ENCODE results near the gene SRSF2. TPM values are rescaled to one million over a fixed set of nuclear protein-coding genes. Genes with fewer than 3 reads are reported as not detected.
"Not testable (repeated sequence)": the region's sequence is repeated elsewhere in the genome, so short reads cannot be mapped to it uniquely, and the experiment has no call there.

SRSF2 gene
- total and polyA plus RNA-seq, 5 donors: 79.0 to 113 (median 87.6) TPM

DNA sequence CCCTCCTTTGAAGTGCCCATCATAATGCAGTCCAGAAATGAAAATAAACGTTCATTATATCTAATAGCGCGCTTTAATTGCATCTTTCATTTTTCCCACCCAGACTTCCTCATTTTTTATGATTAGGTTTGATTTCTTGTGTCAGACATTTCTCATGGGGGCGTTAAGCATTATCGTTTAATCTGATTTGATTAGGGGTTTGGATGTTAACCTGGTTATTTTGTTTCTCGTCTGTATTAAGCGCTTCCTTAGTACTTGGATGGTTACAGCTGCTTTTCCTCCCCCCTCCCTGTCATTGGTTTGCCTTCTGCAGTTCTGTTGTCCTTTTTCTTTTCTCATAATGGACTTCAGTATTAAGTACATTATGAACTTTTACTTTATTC, 1.3 kb upstream of the SRSF2 start:
- H3K9me3 ChIP-seq (ENCODE audit: control insufficient read depth, low read length): no peaks in the 10 kb centered on the region
- no peaks in the 10 kb centered on the region for H3K27me3 ChIP-seq (ENCODE audit: control insufficient read depth, insufficient read depth)
- peak overlapping the region; percentile 97 for H3K27ac ChIP-seq (ENCODE audit: low read length)
- H3K4me3 ChIP-seq (ENCODE audit: low read length): peak overlapping the region; percentile 85
- ATAC-seq: no peak
- under 1% methylated on average over 7 of the region's 7 CpGs for WGBS
- peaks cover 2% of the 10 kb centered on the region for H3K4me1 ChIP-seq (ENCODE audit: control insufficient read depth, insufficient read depth, low read length)
- intact Hi-C loops (cut with DNase I): no loop called here
- no peak for DNase-seq

- ATAC-seq: peak; percentile 88 to 89
- Histone ChIP-seq H3K4me1 (ENCODE audit: control insufficient read depth, insufficient read depth, low read length) (peaks cover 2% of the 10 kb centered on the region), H3K27ac (ENCODE audit: low read length) (peak within 1 kb of the TSS; percentile 100), H3K27me3 (ENCODE audit: control insufficient read depth, insufficient read depth) (no peaks in the 10 kb centered on the region), H3K9me3 (ENCODE audit: control insufficient read depth, low read length) (no peaks in the 10 kb centered on the region), H3K4me3 (ENCODE audit: low read length) (peak within 1 kb of the TSS; percentile 85)
- DNase-seq: peak; percentile 94 to 97 (median 96)
- intact Hi-C loops (cut with DNase I): no loop called here
- WGBS: under 1% methylated on average over 57 of the region's 57 CpGs
Observed at GRCh38 chr17:76737676-76738467, 741 bp upstream of the SRSF2 start, which contains the start of gene MFSD11. TSS of gene MFSD11 (plus strand) at chr17:76738119. CDS start at chr17:76738353, 234 bp downstream.

DNA sequence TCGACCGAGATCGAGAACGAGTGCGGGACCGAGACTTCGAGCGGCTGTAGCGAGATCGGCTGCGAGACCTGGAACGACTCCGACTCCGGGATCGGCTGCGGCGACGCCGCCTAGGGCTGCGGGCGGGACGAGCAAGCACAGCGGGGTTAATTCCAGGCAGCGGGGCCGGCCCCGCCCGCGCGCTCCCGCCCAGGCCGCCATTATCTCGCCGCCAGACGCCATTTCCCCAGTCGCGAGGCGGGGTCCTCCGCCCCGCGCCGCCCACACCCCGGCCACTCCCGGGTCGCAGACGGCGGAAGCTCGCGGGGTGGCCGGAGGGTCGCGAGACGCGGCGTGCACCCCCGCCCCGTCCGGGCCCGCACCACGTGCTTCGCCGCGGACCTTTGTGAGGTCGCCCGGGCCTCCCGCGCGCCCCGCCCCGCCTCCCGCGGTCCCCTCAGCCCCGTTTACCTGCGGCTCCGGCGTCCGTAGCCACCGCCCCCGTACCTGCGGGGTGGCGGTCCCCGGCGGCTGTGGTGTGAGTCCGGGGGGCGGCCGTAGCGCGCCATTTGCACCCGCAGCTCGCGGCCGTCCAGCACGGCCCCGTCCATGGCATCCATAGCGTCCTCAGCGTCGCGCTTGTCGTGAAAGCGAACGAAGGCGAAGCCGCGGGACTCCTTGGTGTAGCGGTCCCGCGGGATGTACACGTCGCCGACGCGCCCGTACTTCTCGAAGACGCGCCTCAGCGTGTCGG, 616 bp downstream of the SRSF2 start:
- whole genome bisulfite sequencing: under 1% methylated on average over 117 of the region's 117 CpGs
- H3K27me3 ChIP-seq (ENCODE audit: control insufficient read depth, insufficient read depth): no peaks in the 10 kb centered on the region
- peaks cover 2% of the 10 kb centered on the region for H3K4me1 ChIP-seq (ENCODE audit: control insufficient read depth, insufficient read depth, low read length)
- peak overlapping the region; percentile 74 for H3K4me3 ChIP-seq (ENCODE audit: low read length)
- ATAC-seq (peak; percentile 53 to 68), DNase-seq (peak; percentile 83 to 93 (median 92))
- no peaks in the 10 kb centered on the region for H3K9me3 ChIP-seq (ENCODE audit: control insufficient read depth, low read length)
- peak overlapping the region; percentile 81 for H3K27ac ChIP-seq (ENCODE audit: low read length)
- intact Hi-C loops (cut with DNase I): no loop called here

GRCh38 chr17:76735586-76736348, 1.4 kb downstream of the SRSF2 start:
- 1% methylated on average over 20 of the region's 20 CpGs for whole genome bisulfite sequencing
- Histone ChIP-seq H3K4me1 (ENCODE audit: control insufficient read depth, insufficient read depth, low read length) (peaks cover 2% of the 10 kb centered on the region), H3K4me3 (ENCODE audit: low read length) (peak overlapping the region; percentile 74), H3K27me3 (ENCODE audit: control insufficient read depth, insufficient read depth) (no peaks in the 10 kb centered on the region), H3K27ac (ENCODE audit: low read length) (peak overlapping the region; percentile 81), H3K9me3 (ENCODE audit: control insufficient read depth, low read length) (no peaks in the 10 kb centered on the region)
- DNase-seq: no peak
- ATAC-seq: no peak
- intact Hi-C loops (cut with DNase I): no loop called here

GRCh38 chr17:76735006-76735405, 2.1 kb downstream of the SRSF2 start:
- ATAC-seq (no peak), DNase-seq (no peak)
- Histone ChIP-seq H3K27ac (ENCODE audit: low read length) (no peak overlapping the region), H3K9me3 (ENCODE audit: control insufficient read depth, low read length) (no peaks in the 10 kb centered on the region), H3K27me3 (ENCODE audit: control insufficient read depth, insufficient read depth) (no peaks in the 10 kb centered on the region), H3K4me3 (ENCODE audit: low read length) (peak overlapping the region; percentile 74), H3K4me1 (ENCODE audit: control insufficient read depth, insufficient read depth, low read length) (peaks cover 2% of the 10 kb centered on the region)
- WGBS: 14% methylated on average over 5 of the region's 5 CpGs
- intact Hi-C loops (cut with DNase I): no loop called here

- Histone ChIP-seq H3K27me3 (ENCODE audit: control insufficient read depth, insufficient read depth) (no peaks in the 10 kb centered on the region), H3K9me3 (ENCODE audit: control insufficient read depth, low read length) (no peaks in the 10 kb centered on the region), H3K27ac (ENCODE audit: low read length) (no peak overlapping the region), H3K4me3 (ENCODE audit: low read length) (peak overlapping the region; percentile 27), H3K4me1 (ENCODE audit: control insufficient read depth, insufficient read depth, low read length) (peaks cover 2% of the 10 kb centered on the region)
- intact Hi-C loops (cut with DNase I): no loop called here
- 16% methylated on average over 8 of the region's 8 CpGs for WGBS
- ATAC-seq (no peak), DNase-seq (no peak)
Observed at GRCh38 chr17:76734080-76734840, 2.9 kb downstream of the SRSF2 start.

- no peaks in the 10 kb centered on the region for H3K27me3 ChIP-seq (ENCODE audit: control insufficient read depth, insufficient read depth)
- no peaks in the 10 kb centered on the region for H3K9me3 ChIP-seq (ENCODE audit: control insufficient read depth, low read length)
- H3K4me3 ChIP-seq (ENCODE audit: low read length): no peak overlapping the region
- ATAC-seq (no peak), DNase-seq (no peak)
- 62% methylated on average over 1 of the region's 1 CpG for WGBS
- H3K4me1 ChIP-seq (ENCODE audit: control insufficient read depth, insufficient read depth, low read length): peaks cover 2% of the 10 kb centered on the region
- H3K27ac ChIP-seq (ENCODE audit: low read length): no peak overlapping the region
- intact Hi-C loops (cut with DNase I): no loop called here
Observed at GRCh38 chr17:76733618-76733957, 3.5 kb downstream of the SRSF2 start.

- Histone ChIP-seq H3K27ac (ENCODE audit: low read length) (no peak overlapping the region), H3K27me3 (ENCODE audit: control insufficient read depth, insufficient read depth) (no peaks in the 10 kb centered on the region), H3K4me3 (ENCODE audit: low read length) (no peak overlapping the region), H3K9me3 (ENCODE audit: control insufficient read depth, low read length) (no peaks in the 10 kb centered on the region), H3K4me1 (ENCODE audit: control insufficient read depth, insufficient read depth, low read length) (peaks cover 2% of the 10 kb centered on the region)
- 66% methylated on average over 3 of the region's 3 CpGs for WGBS
- no peak for DNase-seq
- ATAC-seq: no peak
- intact Hi-C loops (cut with DNase I): no loop called here
Observed at GRCh38 chr17:76732734-76733617, 4.2 kb downstream of the SRSF2 start.

GRCh38 chr17:76731800-76732733, 5.1 kb downstream of the SRSF2 start:
- H3K9me3 ChIP-seq (ENCODE audit: control insufficient read depth, low read length); DNase-seq; H3K4me1 ChIP-seq (ENCODE audit: control insufficient read depth, insufficient read depth, low read length); ATAC-seq; H3K4me3 ChIP-seq (ENCODE audit: low read length); H3K27me3 ChIP-seq (ENCODE audit: control insufficient read depth, insufficient read depth); intact Hi-C loops (cut with DNase I); H3K27ac ChIP-seq (ENCODE audit: low read length): not testable (repeated sequence)
- WGBS: 89% methylated on average over 13 of the region's 13 CpGs

Data from right cardiac atrium (tissue), 5 donors.